ENCODE results near the gene FREM1.

Gene FREM1

DNA sequence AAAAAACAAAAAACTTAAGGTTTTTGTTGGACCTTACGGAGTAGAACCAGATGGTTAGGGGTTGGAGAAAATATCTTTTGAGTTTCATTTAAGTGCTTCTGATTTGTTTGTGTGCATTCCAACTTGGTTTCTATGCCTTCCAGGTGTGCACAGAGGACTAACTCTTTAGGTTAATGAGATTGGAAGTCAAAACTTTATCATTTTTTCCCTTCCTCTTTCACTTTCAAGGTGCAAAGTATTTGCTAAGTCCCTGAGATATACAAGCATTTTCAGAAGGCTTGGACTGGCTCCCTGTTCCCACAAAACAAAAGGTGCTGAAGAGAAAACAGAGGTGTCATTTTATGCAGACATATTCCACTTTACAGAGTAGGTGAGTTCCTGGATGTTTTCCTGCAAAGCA lies 157.4 kb downstream of the FREM1 start:
- no peak for DNase-seq

DNA sequence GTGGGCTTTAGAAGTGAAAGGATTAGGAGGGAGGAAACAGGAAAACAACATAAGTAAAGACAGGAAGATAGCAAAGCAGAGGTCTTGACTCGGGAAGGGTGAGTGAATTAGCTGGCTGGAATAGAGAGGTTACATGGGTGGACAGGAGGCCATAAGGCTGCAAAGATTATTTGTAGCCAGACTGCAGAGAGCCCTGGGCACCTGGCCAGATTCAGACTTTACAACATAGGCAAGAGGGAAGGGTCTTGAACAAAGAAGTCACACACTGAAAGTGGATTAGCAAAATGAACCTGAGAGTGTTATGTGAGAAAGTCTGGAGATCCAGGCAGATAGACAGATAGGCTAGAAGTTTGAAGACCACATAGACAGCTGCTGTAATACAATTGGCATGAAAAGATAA lies 158.0 kb downstream of the FREM1 start:
- DNase-seq: no peak

DNA sequence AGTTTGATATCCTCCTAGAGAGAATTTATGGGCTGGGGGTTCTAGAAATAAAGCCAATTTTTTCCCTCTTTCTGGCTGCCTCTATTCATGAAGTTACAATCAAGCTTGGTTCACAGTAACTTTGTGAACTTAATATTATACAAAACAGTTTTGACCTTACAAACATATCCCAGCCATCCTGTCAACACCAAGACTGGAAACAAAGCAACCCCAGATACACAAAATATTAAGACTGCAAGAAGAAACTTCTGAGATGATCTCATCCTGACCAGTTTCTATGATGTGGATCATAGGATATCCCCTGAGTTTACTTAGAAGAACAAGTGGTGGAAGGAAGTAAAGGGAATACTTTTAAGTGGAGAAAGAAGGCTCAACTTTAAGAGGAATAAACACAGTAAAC lies 159.4 kb downstream of the FREM1 start:
- no peak for DNase-seq

DNA sequence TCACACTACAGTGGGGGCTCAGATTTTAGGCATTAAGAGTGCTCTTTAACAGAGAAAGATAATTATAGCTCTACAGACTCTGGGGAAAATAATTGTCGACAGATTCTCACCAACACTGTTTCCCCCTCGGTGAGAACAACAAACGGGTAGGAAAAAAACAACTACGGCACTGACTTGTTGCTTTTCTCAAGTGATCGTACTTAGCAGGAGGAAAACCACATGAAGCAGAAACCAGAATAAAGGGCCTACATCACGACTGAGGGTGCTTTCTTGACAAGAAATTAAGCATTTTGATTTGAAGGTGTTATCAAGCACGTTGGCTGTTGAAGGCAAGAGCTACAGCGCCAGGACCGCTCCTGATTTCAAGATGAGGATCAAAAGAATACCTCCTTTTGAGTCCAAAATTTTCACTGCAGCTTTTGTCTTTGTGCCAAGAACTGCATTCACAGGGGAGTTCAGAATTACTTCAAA lies 160.5 kb downstream of the FREM1 start:
- DNase-seq: no peak

DNA sequence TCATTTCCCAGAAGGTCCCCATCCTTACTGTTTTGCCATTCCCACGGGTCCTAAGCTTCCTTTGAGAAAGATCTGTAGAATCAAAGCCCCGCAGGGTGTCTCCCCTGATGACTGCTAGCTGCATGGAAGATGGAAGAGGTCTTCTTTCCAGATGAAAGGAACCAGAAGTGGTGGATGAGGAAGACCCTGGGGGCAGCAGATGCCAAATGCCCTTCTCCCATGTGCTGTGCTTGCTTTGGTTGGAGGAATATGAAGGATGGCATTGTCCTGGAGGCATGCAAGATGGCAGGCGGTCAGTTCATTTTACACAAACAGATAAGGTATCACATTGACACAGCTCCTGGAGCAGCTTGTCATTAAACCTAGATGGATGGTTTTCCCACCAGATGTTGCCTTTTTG lies 161.9 kb downstream of the FREM1 start:
- no peak for DNase-seq

DNA sequence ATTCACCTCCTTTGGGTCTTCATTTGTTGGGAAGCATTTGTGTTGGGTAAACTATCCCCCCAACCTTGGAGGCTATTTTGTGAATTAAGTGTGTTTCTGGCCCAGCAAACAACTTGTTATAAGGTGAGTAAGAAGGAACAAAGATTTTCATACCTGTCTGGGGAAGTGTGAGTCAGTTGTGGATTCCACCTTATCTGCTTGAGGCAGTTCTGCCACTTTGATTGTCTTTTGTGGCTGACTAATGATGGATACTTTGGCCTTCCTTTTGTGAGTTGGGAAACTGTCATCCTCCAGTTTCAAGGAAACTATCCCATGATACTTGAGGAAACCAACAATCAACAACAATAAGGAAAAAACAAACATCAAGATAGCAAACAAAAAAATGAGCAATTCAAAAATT lies 163.1 kb downstream of the FREM1 start:
- DNase-seq: no peak

DNA sequence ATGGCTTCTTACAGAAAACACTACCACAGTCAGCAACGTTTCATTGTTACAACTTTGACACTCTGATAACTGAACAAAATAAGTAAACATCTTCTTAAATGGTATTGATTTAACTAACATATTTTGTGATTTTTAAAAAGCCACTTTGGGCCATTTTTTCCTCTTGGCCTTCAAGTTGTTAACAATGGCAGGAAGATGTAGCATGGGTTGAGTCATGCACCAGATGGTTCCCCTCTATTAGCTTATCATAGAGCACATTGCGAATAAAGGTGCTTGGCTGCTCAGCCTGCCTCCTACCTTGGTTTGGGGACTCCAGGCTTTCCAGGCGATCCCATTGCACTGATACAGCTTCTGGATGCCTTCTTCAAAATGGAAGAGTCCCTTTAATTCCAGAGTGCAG lies 163.6 kb downstream of the FREM1 start:
- no peak for DNase-seq

DNA sequence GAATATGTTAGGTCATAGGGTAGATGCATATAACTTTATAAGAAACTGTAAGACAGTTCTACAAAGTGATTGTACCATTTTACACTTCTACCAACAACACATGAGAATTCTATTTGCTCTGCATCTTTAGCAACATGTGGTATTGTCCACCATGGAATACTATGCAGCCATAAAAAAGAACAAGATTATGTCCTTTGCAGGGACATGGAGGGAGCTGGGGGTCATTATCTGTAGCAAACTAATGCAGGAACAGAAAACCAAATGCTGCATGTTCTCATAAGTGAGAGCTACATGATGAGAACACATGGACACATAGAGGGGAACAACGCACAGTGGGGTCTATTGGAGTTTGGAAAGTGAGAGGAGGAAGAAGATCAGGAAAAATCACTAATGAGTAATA lies 165.5 kb downstream of the FREM1 start:
- no peak for DNase-seq

DNA sequence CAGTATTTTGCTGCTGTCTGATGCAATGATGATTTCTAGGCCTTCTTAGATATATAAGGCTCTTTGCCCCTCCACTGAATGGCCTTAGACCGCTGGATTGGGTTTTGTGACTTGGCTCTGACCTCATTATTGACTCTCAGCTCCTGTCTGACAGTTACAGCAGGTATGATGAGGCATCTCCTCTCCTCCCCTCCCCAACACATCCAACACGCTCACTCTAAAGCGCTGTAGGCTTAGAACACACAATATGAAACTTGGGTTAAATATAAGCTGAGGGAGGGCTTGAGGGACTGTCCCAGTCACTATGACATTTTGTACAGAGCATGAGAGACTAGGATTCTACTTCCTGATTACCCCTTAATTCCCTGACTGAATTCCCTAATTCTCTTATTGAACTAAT lies 168.9 kb downstream of the FREM1 start:
- no peak for DNase-seq

DNA sequence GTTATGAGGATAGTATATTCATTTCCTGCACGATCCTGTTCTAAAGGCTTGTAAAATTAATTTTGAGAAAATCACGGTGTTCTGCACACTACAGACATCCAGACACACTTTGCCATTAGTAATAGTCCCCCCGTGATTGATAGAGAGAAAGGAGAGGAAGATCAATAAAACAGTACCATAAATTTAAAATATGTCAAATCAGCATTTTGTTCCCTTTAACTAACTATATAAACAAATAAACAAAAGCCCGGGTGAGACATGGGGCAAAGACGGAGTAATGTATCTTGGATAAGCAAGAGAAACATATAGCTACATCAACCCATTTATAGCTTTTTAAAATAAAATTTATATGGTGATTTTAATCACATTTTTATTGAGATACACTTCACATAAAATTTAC lies 177.1 kb downstream of the FREM1 start:
- no peak for DNase-seq

DNA sequence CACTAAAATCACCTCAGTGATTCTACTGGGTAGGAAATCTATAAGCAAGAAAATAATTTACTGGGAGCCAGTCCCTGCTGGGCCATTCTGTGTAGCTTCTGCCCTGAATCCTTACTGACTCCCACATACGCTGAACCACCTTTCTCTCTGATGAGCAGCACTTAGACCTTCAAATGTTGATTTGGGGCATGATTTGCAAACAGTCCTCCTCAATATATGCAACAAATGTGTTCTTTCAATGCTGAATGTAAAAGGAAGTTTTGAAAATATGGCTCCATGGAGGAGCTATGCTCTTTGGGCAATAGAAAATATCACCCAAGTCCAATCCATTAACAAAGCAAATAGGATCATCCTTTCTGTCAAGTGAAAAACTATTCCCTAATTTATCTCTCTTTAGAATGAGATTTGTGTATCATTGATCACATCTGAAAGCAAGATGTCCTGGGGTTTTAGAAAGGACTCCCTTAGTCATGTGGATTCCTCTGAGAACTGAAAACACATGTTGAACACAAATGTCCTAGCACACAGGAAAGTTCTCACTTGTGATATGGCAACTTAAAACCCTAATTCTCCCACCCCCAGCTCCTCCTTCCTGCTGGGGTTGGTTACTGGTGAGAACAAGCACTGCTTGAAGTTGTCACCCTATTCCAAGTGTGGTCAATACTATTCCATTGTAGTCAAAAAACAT lies 178.8 kb downstream of the FREM1 start:
- DNase-seq: no peak

DNA sequence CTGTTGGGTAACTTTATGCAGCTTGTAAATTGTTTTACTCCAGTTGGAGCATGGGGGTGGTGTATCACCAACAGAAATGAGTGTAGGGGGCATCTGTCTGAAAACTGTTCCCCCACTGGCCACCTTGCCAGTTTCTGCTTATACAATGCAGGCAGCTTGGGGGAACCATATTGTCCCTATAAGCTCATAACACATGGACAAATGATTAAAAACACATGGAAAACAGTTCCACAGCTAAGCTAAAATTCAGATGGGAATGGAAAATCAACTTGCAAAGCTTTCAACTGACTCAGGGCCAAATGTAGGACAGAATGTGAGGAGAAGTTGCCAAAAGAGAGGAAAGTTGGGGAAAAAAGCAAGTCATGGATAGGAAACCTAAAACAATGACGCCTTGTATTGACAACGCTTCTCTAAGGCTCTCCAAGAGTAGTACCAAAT lies 179.7 kb downstream of the FREM1 start:
- no peak for DNase-seq

DNA sequence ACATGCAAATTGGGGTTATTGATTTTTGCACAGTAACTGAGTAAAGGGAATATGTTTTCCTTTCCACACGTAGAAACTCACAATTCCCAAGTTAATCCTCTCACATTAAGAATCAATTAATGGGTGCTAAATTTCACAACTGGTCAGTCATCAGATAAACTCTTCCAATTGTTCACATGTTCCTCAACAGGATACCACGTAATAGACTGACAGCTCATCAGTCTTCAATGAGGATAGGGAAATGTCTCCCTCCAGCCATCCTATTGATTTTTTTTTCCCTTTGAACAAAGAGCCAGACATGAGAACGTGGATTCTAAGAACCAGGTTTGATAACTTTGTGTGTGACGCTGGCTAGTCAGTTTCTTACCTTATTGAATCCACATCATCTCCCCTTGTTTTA lies 186.9 kb downstream of the FREM1 start:
- DNase-seq: no peak

DNA sequence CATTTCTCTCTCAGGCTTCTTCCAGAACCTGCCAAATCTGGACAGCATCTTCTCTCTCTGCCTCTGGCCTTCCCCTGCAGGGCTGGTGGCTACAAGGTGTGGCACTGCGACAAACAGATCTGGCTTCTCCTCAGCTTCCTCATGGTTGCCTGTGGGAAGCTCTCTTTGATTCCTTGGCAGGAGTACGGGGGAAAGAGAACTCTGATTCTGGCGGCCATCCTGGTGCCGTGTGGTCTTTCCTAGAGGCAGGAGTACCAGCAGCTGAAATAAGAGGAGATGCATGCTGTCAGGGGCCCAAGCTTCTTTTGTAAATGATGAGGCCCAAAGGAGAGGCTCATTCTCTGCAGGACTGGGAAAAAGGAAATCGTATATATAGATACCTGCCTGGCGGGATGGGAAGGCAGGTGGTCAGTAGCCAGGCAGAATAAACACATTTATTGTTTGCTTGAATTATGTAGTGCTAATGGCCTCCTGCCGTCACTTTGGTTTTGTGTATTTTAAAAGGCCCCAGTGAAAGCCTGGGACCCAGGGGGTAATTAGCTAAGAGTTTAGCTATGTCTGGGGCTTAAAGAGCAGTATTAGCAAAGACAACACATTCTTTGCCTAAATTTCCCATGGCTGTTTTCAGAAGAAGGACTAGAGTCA lies 187.7 kb downstream of the FREM1 start, which contains the start of gene CER1:
Gene CER1, minus strand, starts transcription at position 343 of the 645 bp plus-strand sequence. Its CDS starts 61 bp downstream, at position 282.
- DNase-seq: no peak

DNA sequence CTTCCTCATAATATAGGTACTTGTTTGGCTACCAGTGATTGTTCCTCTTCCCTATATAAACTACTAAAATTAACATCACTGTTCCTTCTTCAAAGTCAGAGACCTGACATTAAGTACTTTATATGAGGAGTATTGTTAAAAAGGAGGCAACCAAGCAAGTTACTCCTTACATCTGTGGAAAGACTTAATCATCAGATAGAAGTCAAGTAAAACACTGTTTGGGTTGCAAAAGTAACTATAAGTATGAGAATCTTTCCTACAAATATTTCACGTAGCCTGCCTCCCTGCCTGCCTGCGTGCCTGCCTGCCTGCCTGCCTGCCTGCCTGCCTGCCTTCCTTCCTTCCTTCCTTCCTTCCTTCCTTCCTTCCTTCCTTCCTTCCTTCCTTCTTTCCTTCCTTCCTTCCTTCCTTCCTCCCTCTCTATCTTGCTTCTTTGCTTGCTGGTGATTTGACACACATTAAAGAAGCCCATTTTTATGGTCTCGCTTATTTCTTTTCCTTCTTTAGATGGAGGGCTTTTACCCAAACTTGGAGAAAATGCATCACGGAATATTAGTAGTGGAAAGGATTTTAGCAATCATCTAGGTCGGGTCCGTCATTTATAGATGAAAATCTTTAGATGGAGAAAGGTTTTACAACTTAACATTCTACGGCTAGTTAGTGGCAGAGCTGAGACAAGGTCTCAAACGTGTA lies 190.9 kb downstream of the FREM1 start:
- no peak for DNase-seq

DNA sequence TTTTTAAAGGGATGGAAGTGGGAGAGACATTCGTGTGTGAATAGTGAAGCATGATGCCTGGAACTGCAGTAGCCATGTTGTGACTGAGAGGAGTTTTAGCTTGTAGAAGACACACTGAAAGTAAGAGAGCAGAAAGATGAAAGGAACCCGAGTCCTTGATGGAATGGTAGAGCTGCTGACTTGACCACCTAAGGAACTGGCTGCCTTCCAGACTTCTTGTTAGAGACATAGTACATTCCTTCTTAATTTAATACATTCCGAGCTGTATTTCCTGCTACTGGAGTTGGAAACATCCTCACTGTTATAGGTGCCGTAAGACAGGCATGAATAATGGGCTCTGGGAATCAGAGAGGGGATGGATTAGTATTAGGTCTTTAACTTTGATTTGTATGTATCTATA lies 195.1 kb downstream of the FREM1 start:
- DNase-seq: no peak

DNA sequence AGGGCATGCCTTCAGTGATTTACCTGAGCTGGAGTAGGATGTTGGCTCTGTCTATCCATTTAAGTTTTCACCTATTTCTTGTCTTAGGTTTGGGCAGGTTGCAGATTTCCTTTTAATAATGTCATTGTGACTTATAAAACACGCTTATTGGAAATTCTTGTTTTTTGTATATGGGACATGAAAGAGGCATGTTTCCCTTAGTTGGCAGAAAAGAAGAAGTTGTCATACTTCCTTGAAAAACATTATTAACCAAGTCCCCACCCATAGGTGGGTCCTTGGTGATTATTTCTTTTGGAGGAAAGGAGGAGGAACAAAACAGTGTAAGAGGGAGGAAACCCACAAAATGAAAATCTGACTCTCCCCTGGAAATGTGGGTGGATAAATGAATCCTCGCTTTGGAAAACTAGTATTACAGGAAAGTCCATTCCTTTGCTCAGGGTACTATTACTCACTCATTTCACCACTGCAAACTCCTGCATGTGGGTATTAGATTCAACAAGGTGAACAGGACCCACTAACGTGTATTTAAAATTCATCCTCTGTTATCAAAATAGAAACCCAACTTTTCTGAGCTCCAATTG lies 197.0 kb downstream of the FREM1 start:
- DNase-seq: no peak

DNA sequence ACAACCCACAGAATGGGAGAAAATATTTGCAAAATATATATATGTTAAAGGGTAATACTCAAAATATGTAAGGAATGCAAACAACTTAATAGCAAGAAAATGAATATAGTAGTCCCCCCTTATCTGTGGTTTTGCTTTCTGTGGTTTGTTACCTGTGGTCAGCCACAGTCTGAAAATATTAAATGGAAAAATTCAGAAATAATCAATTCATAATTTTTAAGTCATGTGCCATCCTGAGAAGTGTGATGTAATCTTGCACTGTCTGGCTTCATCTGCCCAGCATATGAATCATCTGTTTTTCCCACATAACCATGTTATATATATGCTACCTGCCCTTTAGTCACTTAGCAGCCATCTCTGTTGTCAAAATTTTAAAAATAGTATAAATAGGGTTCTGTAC lies 199.4 kb downstream of the FREM1 start:
- DNase-seq: no peak

DNA sequence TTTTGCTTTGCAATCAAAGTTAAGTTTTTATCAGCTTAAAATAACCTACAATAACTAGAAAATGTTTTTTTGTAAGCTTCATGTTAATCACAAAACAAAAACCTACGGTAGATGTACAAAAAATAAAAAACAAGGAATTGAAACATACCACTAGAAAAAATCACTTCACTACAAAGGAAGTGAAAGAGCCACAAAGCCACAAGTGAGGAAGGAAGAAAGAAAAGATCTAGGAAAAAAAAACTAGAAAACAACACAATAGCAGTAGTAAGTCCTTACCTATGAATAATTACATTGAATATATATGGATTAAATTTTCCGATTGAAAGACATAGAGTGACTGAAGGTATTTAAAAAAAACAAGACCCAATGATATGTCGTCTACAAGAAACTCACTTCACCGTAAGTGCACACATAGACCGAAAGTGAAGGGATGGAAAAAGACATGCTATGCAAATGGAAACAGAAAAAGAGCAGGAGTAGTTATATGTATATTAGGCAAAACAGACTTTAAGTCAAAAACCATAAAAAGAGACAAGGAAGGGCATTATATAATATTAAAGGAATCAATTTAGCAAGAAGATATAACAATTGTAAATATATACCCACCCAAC lies 203.6 kb downstream of the FREM1 start:
- no peak for DNase-seq

DNA sequence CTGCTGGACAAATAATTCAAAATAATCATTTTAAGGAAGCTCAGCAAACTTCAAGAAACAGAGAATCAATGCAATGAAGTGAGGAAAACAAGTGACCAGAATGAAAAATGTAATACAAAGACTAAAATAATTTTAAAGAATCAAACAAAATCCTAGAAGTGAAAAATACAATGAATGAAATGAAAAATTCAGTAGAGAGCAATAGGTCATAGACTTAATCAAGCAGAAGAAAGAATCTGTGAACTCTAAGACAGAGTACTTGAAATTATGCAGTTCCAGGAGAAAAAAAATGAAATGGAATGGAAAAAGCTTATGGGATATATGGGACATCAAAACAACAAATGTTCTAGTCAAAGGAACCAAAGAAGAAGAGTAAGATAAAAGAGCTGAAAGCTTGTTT lies 205.1 kb downstream of the FREM1 start:
- DNase-seq: no peak

DNA sequence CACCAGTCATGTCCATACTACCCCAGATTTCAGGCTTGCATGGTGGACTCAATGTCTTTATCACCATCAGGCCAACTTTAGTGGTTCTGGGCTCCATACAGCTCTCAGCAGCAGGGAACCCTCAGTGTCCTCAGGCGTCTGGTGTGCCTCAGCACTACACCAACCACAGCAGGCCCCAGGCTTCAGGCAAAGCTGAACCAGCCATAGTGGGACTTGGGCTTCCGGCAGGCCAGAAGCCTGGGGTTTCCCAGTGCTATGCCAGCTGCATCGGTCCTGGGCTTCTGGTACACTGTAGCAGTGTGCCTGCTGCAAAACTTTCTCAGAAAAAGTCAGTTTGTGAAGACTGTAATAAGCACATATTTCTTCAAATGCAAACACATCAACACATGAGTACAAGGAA lies 205.9 kb downstream of the FREM1 start:
- no peak for DNase-seq

DNA sequence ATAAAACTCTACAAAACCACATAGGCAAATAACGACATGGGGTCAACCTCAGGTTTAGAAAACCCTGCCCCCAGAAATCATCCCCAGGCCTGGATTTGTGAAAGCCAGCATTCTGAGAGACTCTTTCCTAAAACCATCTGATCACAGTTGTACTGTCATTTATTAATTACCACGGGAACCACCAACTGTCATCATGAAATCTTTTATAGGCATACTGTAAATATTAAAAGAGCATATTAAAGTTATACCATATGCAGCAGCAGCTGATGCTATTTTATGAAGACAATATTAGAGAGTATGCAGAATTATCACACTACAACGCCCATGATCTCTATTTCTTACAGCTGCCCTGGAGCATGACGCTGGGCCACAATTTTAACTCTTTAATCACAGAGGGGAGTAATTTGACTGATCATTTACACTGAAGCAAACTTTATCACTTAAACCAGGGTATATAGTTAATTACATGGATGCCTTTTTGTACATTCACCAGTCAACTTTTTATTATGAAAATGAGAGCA lies 208.0 kb downstream of the FREM1 start:
- no peak for DNase-seq

Measured in hippocampal formation (tissue), 2 donors.